Right hindlimb (tissue), 1 donor: Measurements from ENCODE around the gene GHRHR.

Source experiments
- DNase-seq: peaks from one replicate; pipeline ENCODE4 v3.0.0-alpha.2; 2018

Gene GHRHR

DNA sequence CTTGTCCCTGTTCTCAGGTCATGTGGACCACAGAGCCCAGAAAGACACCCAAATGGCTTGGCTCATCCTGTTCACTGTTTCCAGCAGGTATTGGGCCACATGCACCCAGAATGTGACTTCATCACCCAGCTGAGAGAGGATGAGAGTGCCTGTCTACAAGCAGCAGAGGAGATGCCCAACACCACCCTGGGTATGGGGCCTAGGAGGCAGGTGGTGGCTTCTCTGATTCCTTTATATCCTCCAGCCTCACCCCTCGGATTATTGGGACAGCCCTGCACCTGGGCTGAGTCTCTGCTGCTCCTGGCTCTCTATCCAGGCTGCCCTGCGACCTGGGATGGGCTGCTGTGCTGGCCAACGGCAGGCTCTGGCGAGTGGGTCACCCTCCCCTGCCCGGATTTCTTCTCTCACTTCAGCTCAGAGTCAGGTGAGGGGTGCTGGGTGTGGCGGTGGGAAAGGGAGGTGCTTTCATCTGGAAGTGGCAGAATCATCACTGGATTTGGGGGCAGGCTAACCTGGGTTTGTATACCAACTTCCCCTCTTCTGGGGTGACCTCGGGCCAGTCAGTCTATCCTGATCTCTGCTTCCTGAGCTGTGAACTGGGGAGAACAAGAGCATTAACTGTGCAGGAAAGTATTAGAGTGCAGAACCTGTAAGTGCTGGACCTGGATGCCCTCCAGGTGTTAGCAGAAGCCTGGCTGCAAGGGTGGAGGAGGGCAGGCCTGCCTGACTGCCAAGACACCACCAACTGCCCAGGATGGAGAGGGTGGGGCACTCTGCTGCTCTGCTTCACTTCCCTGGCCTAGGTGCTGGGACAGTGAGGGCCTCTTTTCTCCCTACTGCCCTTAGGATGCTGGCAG is 5.2 kb downstream of the GHRHR start:
- no peak for DNase-seq

DNA sequence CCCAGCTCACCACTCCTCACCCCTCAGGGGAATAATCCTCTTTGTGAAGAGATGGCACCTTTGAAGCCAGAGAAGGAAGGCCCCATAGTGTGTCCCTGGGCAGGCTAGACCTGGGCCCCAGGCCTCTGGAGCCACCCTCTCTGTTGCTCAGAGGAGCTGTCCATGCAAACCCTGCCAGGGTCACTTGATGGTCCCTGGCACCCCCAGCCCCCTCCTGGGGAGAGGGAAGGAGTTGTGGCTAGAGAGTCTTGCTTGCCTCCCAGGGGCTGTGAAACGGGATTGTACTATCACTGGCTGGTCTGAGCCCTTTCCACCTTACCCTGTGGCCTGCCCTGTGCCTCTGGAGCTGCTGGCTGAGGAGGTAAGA is 5.8 kb downstream of the GHRHR start:
- no peak for DNase-seq

DNA sequence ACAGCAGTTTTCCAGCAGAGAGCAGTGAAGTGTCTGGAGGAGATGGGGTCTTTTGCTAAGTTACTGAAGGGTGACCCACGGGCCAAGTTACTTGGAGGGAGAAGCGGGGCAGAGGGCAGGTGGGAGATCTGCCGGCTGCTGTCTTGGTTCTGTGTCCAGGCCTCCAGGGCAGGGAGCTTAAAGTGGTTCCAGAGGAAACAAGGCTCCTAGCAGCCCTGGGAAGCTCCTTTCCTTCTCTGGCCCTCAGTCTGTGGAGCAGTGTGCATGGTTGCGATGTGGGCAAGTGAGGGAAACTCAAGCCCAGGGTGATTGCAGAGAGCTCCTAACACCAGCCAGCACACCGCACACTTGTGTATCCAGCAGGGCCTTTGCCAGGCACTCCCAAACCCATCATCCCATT is 6.3 kb downstream of the GHRHR start:
- DNase-seq: no peak

DNA sequence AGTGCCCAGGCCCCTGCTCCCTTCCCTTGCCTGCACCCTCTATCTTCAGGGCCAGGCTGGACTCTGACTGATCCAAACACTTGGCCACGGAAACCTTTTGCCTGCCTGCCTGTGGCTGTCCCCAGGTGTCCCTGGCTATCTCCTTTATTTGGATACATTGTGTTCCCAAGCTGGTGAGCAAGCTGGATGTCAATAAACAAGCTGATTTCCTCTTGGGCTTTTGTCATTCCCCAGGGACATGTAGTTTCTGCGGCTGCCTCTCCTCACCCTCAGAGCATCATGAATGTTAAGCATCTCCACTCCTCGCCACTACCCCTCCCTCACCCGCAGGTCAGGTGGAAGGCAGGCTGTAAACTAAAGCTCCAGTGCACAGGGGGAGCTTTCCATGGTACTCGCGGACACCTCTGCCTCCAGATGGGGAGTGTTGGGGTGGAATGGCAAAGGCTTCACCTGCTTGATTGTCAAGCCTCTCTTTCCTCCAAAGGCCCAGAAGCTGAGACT is 6.9 kb downstream of the GHRHR start:
- DNase-seq: no peak

DNA sequence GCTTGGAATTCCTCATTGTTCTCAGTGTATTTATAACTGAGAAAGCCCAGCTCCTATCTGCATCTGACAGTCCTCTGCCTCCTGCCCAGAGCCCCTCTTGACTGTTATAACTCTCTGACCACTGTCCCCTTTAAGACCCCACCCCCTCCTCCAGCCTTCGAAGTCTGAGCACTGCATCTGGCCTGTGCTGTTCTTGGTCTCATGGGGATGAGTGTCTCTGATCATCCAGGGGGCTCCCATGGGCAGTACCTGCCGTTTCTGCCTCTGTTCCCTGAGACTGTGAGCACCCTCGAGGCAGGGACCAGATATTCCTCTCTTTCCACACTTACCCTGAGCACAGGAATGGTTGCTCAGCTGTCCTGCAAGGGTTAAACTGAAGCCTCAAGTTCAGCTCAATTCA is 7.7 kb downstream of the GHRHR start:
- DNase-seq: no peak

GRCh38 chr7:30971840-30972563 is 8.2 kb downstream of the GHRHR start:
- no peak for DNase-seq

DNA sequence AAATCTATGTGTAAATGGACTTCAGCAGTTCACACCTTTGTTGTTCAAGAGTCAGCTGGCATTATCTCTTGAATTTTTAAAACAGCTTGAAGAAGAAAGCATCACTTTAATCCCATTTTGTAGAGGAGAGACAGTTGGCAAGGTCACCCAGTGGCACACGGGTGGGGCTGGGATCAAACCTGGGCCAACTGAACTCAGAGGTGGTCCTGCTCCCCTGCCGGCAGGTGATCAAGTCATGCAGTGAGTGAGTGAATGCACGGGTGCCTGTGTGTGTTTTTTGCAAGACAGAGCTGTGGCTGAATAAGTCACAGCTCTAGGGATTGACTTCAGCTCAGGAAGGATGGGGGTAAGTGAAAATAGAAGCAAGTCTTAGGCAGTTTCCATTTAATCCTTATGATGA is 9.5 kb downstream of the GHRHR start:
- no peak for DNase-seq

- DNase-seq: no peak
These were observed 10.2 kb downstream of the GHRHR start for GRCh38 chr7:30973791-30974604.

- DNase-seq: peak; percentile 56
These were observed 11.0 kb downstream of the GHRHR start for GRCh38 chr7:30974605-30975255.

GRCh38 chr7:30975256-30975899 is 11.6 kb downstream of the GHRHR start:
- no peak for DNase-seq

DNA sequence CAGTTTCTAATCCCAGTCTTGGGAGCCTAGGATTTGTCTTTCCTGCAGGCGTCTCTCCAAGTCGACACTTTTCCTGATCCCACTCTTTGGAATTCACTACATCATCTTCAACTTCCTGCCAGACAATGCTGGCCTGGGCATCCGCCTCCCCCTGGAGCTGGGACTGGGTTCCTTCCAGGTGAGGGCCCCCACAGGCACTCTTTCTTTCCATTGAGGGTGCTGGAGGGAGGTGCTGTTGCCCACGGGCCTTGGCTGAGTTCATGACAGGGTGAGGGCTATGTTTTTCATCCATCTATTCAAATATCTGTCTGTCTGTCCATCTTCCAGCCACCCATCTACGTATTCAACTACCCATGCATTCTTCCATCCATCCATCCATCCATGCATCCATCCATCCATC is 12.6 kb downstream of the GHRHR start:
- DNase-seq: no peak

- no peak for DNase-seq
These were observed 13.5 kb downstream of the GHRHR start for GRCh38 chr7:30977222-30977621.

DNA sequence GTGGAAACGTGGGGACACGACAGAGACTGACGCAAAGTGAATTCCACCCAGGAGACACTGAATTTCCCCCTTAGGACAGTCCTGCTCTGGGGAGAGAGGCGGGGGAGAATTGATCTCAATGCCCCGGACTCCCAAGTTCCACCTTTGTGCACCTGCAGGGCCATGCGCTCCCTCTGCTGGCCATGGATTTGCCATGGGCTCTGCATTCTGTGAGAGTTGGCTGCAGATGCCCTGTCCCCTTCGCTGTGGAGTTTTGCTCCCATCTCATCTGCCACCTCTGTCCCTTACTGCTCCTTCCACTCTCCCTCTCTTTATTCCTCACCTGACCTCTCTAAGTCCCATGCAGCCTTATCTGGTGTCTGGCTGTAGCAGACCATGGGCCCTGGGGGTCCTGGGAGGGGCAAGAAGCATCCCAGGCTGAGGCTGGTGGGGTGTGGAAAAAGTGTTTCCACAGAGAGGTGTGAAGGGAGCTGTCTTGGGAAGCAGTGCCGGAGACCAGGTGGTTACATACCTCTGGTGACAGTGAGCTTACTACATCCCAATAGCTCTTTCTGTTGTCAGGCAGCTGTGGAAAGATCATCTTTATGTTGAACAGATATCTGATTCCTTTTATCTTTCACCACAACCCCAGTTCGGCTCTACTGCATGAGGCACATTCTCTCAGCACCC is 14.3 kb downstream of the GHRHR start:
- no peak for DNase-seq

- no peak for DNase-seq
These were observed 15.3 kb downstream of the GHRHR start for GRCh38 chr7:30979027-30979426.

GRCh38 chr7:30980194-30980593 is 16.4 kb downstream of the GHRHR start:
- no peak for DNase-seq

DNA sequence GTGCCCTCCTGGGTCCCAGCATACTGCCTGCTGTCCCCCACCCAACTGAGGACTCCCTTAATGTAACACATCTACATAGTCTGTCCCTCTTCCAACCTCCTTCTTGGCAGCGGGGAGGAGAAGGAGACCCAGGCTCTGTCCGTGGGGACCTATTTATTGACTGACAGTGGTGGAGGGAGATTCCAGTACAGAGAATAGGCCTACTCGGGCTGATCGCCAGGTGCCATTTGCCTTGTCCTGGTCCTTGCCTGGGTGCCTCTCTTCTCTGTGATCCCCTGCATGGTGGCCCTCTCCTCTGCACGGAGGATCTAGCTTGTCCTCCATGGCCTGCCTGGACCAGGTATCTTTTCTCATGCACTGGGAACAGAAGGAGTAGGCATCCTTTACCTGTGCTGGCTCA is 17.0 kb downstream of the GHRHR start:
- no peak for DNase-seq

DNA sequence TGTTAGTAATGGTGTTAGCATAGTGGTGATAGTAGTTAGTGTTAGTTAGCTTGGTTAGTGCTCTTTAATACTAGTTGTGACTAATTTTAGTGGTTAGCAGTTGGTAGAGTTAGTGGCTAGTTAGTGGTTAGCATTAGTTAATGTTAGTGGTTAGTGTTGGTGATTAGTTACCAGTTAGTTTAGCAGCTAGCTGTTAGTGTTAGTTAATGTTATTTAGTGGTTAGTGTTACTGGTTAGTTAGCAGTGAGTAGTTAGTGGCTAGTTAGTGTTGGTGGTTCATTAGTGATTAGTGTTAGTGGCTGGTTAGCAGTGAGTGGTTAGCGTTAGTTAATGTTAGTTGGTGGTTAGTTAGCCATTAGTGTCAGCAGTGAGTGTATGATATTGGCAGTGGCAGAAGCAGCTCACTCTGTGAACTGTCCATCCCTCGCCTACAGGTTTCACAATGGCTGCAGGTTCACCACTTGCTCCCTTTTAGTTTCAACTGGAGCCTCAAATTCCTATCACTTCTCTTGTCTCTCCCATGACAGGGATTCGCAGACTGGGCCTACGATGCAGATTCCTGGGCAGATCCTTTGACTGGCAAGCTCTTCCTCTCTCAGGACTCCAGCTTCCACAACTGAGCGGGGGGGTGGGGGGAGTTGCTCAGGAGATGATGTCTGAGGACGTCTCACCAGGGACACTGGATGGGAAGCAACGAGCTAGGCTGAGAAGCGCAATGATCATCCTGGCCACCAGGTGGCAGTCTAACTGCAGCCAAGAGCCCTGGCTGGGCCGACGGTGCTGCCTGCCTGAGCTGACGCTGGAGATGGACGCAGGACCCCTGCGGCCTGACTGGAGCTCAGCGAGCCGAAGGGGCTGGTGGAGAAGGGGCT is 19.5 kb downstream of the GHRHR start:
- DNase-seq: peak; percentile 90

GRCh38 chr7:30983914-30984247 is 20.1 kb downstream of the GHRHR start:
- no peak for DNase-seq

DNA sequence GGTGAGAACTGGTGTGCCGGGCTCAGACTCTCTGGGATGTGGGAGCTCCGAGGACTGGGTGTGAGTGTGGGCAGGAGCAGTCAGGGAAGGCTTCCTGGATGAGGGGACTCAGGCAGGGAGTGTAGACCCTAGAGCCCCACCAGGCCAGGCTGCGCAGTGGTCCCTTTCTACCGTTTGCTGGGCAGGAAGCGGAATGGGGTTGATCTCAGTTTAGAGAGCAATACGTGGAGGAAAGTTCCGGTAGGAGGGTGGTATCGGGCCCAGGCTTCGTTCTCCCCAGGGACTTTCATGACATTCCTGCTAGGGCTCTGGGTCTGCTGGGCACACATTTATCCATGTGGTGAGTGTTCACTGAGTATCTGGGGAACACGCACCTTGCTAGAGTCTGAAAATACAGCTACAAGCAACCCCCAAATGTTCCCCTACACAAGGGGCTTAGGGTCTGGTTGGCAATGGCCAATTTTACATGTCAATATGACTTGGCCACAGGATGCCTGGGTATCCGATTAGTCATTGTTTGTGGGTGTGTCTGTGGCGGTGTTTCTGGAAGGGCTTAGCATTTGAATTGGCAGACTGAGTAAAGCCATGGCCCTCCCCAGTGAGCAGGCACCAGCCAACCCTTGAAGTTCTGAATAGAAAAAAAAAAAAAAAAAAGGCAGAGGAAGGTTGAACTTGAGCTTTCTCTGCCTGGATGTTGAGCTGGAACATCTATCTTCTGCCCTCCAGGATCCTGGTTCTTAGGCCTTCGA is 20.8 kb downstream of the GHRHR start:
- peak; percentile 48 for DNase-seq

GRCh38 chr7:30985756-30986155 is 22.0 kb downstream of the GHRHR start:
- no peak for DNase-seq
